ENCODE data around the gene CADM2.

GRCh38 chr3:85090495-85090894, 131.7 kb downstream of the CADM2 start:
- TF ChIP-seq POLR2A (IDR thresholded peaks at IDR 0.05; ENCODE audit: low read depth) (no peak), CTCF (IDR thresholded peaks at IDR 0.05) (no peak), POLR2AphosphoS5 (IDR thresholded peaks at IDR 0.05) (no peak)
